HCT116 (cell line): ENCODE measurements around the gene ELMOD3. TPM values are rescaled to one million over a fixed set of nuclear protein-coding genes. Genes with fewer than 3 reads are reported as not detected.

ENCODE experiments used
- ATAC-seq: fragments of 200-7000 bp; cut with Tn5 transposase; 2 replicates; pipeline ENCODE4 v1.9.1; 2020; ENCODE audit warnings: mild to moderate bottlenecking, moderate library complexity
- BruUV-seq: library from RNA; stranded (reverse); fragments of 400-500 nt; replicated peaks from 2 replicates; lab custom pipeline; 2021; lab: Mats Ljungman, UMichigan
- CTCF ChIA-PET: fragments of 300-600 bp; sonication (Branson Sonifier 250); formaldehyde crosslinking; loops from one replicate; lab custom pipeline; 2021; ENCODE audit warnings: antibody characterized with exemption; lab: Charles Lee
- POLR2A ChIA-PET: fragments of 300-600, 350-600 bp; sonication (Branson Sonifier 250); formaldehyde crosslinking; loops from one replicate; lab custom pipeline; 2021; ENCODE audit warnings: antibody characterized with exemption; lab: Charles Lee
- RAD21 ChIA-PET, 2 experiments: fragments of 300-600 bp; sonication (Branson Sonifier 250); formaldehyde crosslinking; loops; one replicate each; lab custom pipeline; 2023; ENCODE audit warnings: low total read pairs in 2 of 2; ENCODE audit not compliant: uncharacterized antibody in 2 of 2, unreplicated experiment in 2 of 2, low non-redundant PET in 1 of 2; lab: Charles Lee
- DNase-seq: peaks from one replicate; pipeline ENCODE4 v3.0.0-alpha.2; 2010; ENCODE audit warnings: low read depth, low spot score
- H2AFZ ChIP-seq: fragments of 200-600 bp; shearing (Covaris generic), sonication (generic); 2 replicates; pipeline ENCODE4 v1.6.1; 2017; ENCODE audit warnings: low read depth, mixed run types, mixed read lengths, antibody characterized with exemption, low read length; ENCODE audit not compliant: poor library complexity, severe bottlenecking
- H3K27ac ChIP-seq: 2 replicates; pipeline ENCODE4 v1.5.1; 2012; ENCODE audit warnings: low read depth, low read length
- H3K27me3 ChIP-seq: fragments of 200-600 bp; sonication (generic); 2 replicates; pipeline ENCODE4 v1.6.1; 2016; ENCODE audit warnings: mixed run types, low read length, mixed read lengths; ENCODE audit not compliant: insufficient read depth
- H3K36me3 ChIP-seq, 2 experiments: fragments of 200-500 bp in 1 of 2; fragments of 200-600 bp in 1 of 2; sonication (Bioruptor generic) in 1 of 2; sonication (generic) in 1 of 2; 2 replicates each; pipeline versions ENCODE4 v1.5.1 to v1.6.1; 2014 to 2016; ENCODE audit warnings: low read length in 2 of 2, inconsistent platforms in 1 of 2, mixed read lengths in 1 of 2, mixed run types in 1 of 2; ENCODE audit not compliant: insufficient read depth in 2 of 2, control insufficient read depth in 1 of 2
- H3K4me1 ChIP-seq, 2 experiments: fragments of 200-600 bp in 1 of 2; sonication (generic) in 1 of 2; 2 replicates each; pipeline versions ENCODE4 v1.5.1 to v1.6.1; 2012 to 2017; ENCODE audit warnings: low read length in 2 of 2, inconsistent platforms in 1 of 2, mild to moderate bottlenecking in 1 of 2, mixed read lengths in 1 of 2, mixed run types in 1 of 2, moderate library complexity in 1 of 2; ENCODE audit not compliant: insufficient read depth in 2 of 2, control insufficient read depth in 1 of 2
- H3K4me2 ChIP-seq: fragments of 200-600 bp; sonication (generic); 2 replicates; pipeline ENCODE4 v1.6.1; 2017; ENCODE audit warnings: mixed run types, low read length, mixed read lengths
- H3K4me3 ChIP-seq, 2 experiments: fragments of 200-600 bp in 1 of 2; sonication (generic) in 1 of 2; replicated peaks in 1 of 2; 2 replicates each; pipeline ENCODE4 v1.5.1; 2011 to 2016; ENCODE audit warnings: low read length in 2 of 2, control low read depth in 1 of 2, low read depth in 1 of 2, mild to moderate bottlenecking in 1 of 2, mixed read lengths in 1 of 2, mixed run types in 1 of 2
- H3K79me2 ChIP-seq: fragments of 200-600 bp; sonication (generic); 2 replicates; pipeline ENCODE4 v1.6.1; 2017; ENCODE audit warnings: mild to moderate bottlenecking, mixed run types, low read length, moderate library complexity, mixed read lengths; ENCODE audit not compliant: insufficient read depth
- H3K9ac ChIP-seq: fragments of 200-600 bp; sonication (generic); 2 replicates; pipeline ENCODE4 v1.6.1; 2016; ENCODE audit warnings: low read length, mixed read lengths
- H3K9me2 ChIP-seq: fragments of 200-600 bp; sonication (generic), shearing (Covaris generic); 2 replicates; pipeline ENCODE4 v1.6.1; 2017; ENCODE audit warnings: mixed run types, mild to moderate bottlenecking, moderate library complexity; ENCODE audit not compliant: insufficient read depth
- H3K9me3 ChIP-seq, 2 experiments: fragments of 200-500 bp in 1 of 2; fragments of 200-600 bp in 1 of 2; sonication (Bioruptor generic) in 1 of 2; sonication (generic) in 1 of 2; 2 replicates each; pipeline ENCODE4 v1.6.1; 2014 to 2017; ENCODE audit warnings: low read length in 2 of 2, mixed read lengths in 2 of 2, inconsistent platforms in 1 of 2, low read depth in 1 of 2, mild to moderate bottlenecking in 1 of 2, mixed run types in 1 of 2, moderate library complexity in 1 of 2; ENCODE audit not compliant: control insufficient read depth in 1 of 2, insufficient read depth in 1 of 2
- H4K20me1 ChIP-seq: fragments of 200-600 bp; sonication (generic), shearing (Covaris generic); 2 replicates; pipeline ENCODE4 v1.6.1; 2017; ENCODE audit warnings: mixed run types, mild to moderate bottlenecking, moderate library complexity; ENCODE audit not compliant: insufficient read depth
- ATF3 ChIP-seq: IDR thresholded peaks from 2 replicates; pipeline ENCODE4 v1.6.1; 2012
- CBX3 ChIP-seq: IDR thresholded peaks from 2 replicates; pipeline ENCODE4 v1.6.1; 2012; ENCODE audit warnings: low read depth
- CEBPB ChIP-seq: IDR thresholded peaks from 2 replicates; pipeline ENCODE4 v1.6.1; 2012; ENCODE audit warnings: low read depth
- CTCF ChIP-seq, 3 experiments: fragments of 200-600 bp in 1 of 3; sonication (generic) in 1 of 3; IDR thresholded peaks in 2 of 3; conservative IDR thresholded peaks in 1 of 3; 2 replicates each; pipeline ENCODE4 v1.5.1; 2012 to 2017; ENCODE audit warnings: low read depth in 2 of 3, low read length in 2 of 3, antibody characterized with exemption in 1 of 3, borderline replicate concordance in 1 of 3, control low read depth in 1 of 3, mild to moderate bottlenecking in 1 of 3, mixed read lengths in 1 of 3, mixed run types in 1 of 3, moderate library complexity in 1 of 3; ENCODE audit not compliant: insufficient read depth in 1 of 3
- EGR1 ChIP-seq: IDR thresholded peaks from 2 replicates; pipeline ENCODE4 v1.6.1; 2012; ENCODE audit warnings: low read depth
- EZH2 ChIP-seq: fragments of 200-600 bp; sonication (generic); IDR thresholded peaks from 2 replicates; pipeline ENCODE4 v1.6.1; 2017; ENCODE audit warnings: antibody characterized with exemption, mixed run types
- EZH2phosphoT487 ChIP-seq: fragments of 200-600 bp; IDR thresholded peaks from 2 replicates; pipeline ENCODE4 v1.6.1; 2018; ENCODE audit warnings: antibody characterized with exemption, borderline replicate concordance
- SRF ChIP-seq: IDR thresholded peaks from 2 replicates; pipeline ENCODE4 v1.6.1; 2012; ENCODE audit warnings: low read depth
- intact Hi-C: fragments of 100-400 bp; cut with micrococcal nuclease; formaldehyde crosslinking; loops from 2 replicates; pipeline ENCODE4 v1.10.0; 2022
- total RNA-seq: library from RNA; stranded (reverse); gene quantifications from one replicate; pipeline ENCODE4 v1.2.1, GENCODE V29; 2021; ENCODE audit not compliant: unreplicated experiment
- TF ChIP-seq, protein P1 (sequence below): IDR thresholded peaks from 2 replicates; pipeline ENCODE4 v1.6.1; 2012; ENCODE audit warnings: low read depth

ELMOD3 gene
- total RNA-seq, 1 experiment from 2014 or later, result 9.2 TPM

DNA sequence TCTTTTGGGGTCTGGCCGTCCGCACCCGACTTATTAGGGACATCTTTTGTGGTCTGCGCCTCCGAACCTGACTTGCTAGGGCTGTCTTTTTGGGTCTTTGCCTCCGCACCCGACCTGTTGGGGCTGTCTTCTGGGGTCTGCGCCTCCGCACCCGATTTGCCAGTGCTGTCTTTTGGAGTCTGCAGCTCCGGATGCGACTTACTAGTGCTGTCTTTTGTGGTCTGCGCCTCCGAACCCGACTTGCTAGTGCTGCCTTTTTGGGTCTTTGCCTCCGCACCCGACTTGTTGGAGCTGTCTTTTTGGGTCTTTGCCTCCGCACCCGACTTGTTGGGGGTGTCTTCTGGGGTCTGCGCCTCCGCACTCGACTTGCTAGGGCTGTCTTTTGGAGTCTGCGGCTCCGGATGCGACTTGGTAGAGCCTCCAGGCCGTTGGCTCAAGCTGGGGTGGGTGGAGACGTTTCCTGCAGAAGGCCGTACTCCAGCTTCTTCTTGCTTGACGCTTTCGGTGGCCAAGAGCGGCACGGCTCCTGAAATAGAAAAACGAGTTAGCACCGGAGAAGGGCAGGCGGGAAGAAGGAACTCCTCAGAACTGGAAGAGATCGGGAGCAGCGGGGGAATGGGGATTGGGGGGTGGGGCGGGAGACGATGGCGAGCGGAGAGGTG, 27.3 kb upstream of the ELMOD3 start:
- ChIA-PET CTCF (interaction anchor here (1.0 kb wide), 1 partner anchor 27 kb away, joined by 4 read pairs; no protein-coding TSS in a partner anchor), RAD21 (no interaction called here), POLR2A (interaction anchor here (0.6 to 1.4 kb wide), 7 partner anchors 12 to 692 kb away, joined by 3 to 6 read pairs (median 4); partner anchors contain the start of genes ELMOD3, MAT2A and RETSAT)
- Histone ChIP-seq H3K27ac (peak overlapping the region; percentile 76), H3K9ac (peak overlapping the region; percentile 86), H3K9me2 (no peaks in the 10 kb centered on the region), H3K9me3 (no peaks in the 10 kb centered on the region), H4K20me1 (peaks cover 5% of the 10 kb centered on the region; the same call in 1 of the 2 replicates), H2AFZ (no peak overlapping the region), H3K79me2 (peaks cover 48% of the 10 kb centered on the region), H3K4me2 (peak overlapping the region; percentile 90), H3K27me3 (no peaks in the 10 kb centered on the region), H3K4me1 (peaks cover 10 to 21% of the 10 kb centered on the region in 2 experiments), H3K4me3 (peak overlapping the region; percentile 89 to 96), H3K36me3 (peaks cover 20 to 29% of the 10 kb centered on the region in 2 experiments; a peak in 2 of 4 replicates)
- intact Hi-C loops, result loop anchor here (10.0 kb wide), 1 partner anchor 228 kb away; no protein-coding TSS in a partner anchor
- TF ChIP-seq SRF (no peak), CEBPB (no peak), EZH2phosphoT487 (no peak)
- DNase-seq (no peak), ATAC-seq (peak; percentile 18)
- BruUV-seq, result TSS peak; percentile 55

DNA sequence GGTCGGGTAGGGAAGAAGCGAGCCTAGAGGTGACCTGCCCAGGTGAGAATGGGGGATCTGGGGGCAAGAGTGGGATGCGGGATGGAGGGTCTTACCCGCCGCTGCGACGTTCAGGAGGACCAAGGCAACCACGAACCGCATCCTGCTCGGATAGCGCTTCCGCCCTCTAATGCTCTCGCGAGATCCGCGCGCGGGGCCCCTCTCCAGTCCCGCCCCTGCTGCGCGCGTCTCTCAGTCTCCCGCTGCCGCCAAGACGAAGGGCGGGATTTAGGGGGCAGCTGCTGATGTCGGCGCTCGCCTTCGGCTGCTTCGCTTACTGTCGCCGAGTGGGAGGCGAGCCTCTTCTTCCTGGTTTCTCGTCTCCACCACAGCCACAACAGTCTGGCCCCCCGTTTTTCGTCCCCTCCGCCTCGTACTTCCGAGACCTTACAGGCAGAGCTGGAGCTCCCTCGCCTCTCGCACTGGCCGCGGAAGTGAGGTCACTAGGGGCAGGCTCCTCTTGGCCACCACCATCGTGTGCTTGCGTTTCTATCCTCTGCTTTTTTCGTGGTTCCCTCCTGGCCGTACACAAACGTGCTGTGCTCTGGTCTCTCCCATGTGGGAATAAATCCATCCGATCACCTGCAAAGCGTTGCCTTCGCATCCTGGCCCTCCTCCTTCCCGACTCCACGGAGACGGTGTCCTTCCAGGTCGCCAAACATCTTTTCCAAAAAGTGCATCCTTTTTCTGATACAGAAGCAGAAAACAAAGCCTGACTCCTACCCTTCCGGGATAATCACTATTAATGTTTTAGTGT, 26.5 kb upstream of the ELMOD3 start, which contains the start of gene TGOLN2:
Gene TGOLN2 (minus strand): TSS at position 168 of the 796 bp plus-strand sequence. CDS start 27 bp downstream, at position 141.
- H2AFZ ChIP-seq, result no peak within 1 kb of the TSS
- ATAC-seq (peak; percentile 99), DNase-seq (peak; percentile 77)
- CTCF ChIA-PET, result interaction anchor here (1.0 kb wide), 1 partner anchor 28 kb away, joined by 4 read pairs; no protein-coding TSS in a partner anchor
- RAD21 ChIA-PET, result interaction anchor here in 1 of 2 experiments (0.6 kb wide), 1 partner anchor 61 kb away, joined by 4 read pairs; no protein-coding TSS in a partner anchor
- POLR2A ChIA-PET, result interaction anchor here (0.6 to 1.4 kb wide), 7 partner anchors 11 to 693 kb away, joined by 3 to 6 read pairs (median 4); partner anchors contain the start of genes ELMOD3, MAT2A and RETSAT
- H3K9me3 ChIP-seq, result no peaks in the 10 kb centered on the region
- peak within 1 kb of the TSS; percentile 76 for H3K27ac ChIP-seq
- peak within 1 kb of the TSS; percentile 89 to 96 for H3K4me3 ChIP-seq
- peak within 1 kb of the TSS; percentile 86 for H3K9ac ChIP-seq
- TSS peak; percentile 92 for BruUV-seq
- H3K27me3 ChIP-seq, result no peaks in the 10 kb centered on the region
- peaks cover 5% of the 10 kb centered on the region; the same call in 1 of the 2 replicates for H4K20me1 ChIP-seq
- peaks cover 41% of the 10 kb centered on the region for H3K79me2 ChIP-seq
- peak within 1 kb of the TSS; percentile 90 for H3K4me2 ChIP-seq
- peaks cover 10 to 21% of the 10 kb centered on the region in 2 experiments for H3K4me1 ChIP-seq
- peaks cover 15 to 25% of the 10 kb centered on the region in 2 experiments; a peak in 2 of 4 replicates for H3K36me3 ChIP-seq
- H3K9me2 ChIP-seq, result no peaks in the 10 kb centered on the region
- intact Hi-C loops, result loop anchor here (10.0 kb wide), 1 partner anchor 227 kb away; no protein-coding TSS in a partner anchor
- no peak for TF ChIP-seq EZH2
- no peak for TF ChIP-seq EGR1
- TF ChIP-seq EZH2phosphoT487, result no peak
- TF ChIP-seq CBX3, result peak; percentile 74
- no peak for TF ChIP-seq CTCF (IDR thresholded peaks at IDR 0.05 in 2 of 3, conservative IDR thresholded peaks at IDR 0.05 in 1 of 3; ENCODE audit: borderline replicate concordance in 1 of 3, insufficient read depth in 1 of 3, low read depth in 2 of 3, low read length in 2 of 3)
- TF ChIP-seq, protein P1, sequence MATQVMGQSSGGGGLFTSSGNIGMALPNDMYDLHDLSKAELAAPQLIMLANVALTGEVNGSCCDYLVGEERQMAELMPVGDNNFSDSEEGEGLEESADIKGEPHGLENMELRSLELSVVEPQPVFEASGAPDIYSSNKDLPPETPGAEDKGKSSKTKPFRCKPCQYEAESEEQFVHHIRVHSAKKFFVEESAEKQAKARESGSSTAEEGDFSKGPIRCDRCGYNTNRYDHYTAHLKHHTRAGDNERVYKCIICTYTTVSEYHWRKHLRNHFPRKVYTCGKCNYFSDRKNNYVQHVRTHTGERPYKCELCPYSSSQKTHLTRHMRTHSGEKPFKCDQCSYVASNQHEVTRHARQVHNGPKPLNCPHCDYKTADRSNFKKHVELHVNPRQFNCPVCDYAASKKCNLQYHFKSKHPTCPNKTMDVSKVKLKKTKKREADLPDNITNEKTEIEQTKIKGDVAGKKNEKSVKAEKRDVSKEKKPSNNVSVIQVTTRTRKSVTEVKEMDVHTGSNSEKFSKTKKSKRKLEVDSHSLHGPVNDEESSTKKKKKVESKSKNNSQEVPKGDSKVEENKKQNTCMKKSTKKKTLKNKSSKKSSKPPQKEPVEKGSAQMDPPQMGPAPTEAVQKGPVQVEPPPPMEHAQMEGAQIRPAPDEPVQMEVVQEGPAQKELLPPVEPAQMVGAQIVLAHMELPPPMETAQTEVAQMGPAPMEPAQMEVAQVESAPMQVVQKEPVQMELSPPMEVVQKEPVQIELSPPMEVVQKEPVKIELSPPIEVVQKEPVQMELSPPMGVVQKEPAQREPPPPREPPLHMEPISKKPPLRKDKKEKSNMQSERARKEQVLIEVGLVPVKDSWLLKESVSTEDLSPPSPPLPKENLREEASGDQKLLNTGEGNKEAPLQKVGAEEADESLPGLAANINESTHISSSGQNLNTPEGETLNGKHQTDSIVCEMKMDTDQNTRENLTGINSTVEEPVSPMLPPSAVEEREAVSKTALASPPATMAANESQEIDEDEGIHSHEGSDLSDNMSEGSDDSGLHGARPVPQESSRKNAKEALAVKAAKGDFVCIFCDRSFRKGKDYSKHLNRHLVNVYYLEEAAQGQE, result no peak
- no peak for TF ChIP-seq ATF3
